Islet precursor cell (in vitro differentiated cells): ENCODE measurements around the gene RASL10B.
A peak's percentile ranks its signal among the peaks of the same experiment; 100 is the strongest.

Source experiments
- DNase-seq: peaks from one replicate; pipeline ENCODE4 v3.0.0-alpha.2; 2018

The RASL10B gene

DNA sequence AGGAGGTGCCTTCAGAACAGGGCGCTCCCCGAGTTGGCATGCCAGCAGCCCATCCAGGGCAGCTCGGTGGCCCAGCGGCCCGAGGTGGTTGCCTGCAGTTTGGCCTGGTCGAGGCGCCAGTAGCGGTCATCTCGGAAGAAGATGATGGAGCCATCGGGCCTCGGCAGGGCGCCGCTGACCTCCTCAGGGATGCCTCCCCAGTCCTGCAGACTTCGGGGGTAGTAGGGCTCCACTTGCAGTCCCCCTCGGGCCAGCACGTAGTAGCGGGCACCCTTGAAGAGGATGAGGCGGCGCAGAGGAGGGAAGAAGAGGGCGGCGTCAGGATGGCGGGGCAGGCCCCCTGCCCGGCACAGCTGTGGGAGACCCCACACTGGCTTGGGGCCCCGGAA is 35.0 kb downstream of the RASL10B start:
- DNase-seq = peak; percentile 55

- peak; percentile 56 for DNase-seq
Observed at GRCh38 chr17:35766903-35767510, 35.6 kb downstream of the RASL10B start.

GRCh38 chr17:35768797-35769196 is 37.4 kb downstream of the RASL10B start:
- DNase-seq = no peak

- DNase-seq = no peak
Observed at GRCh38 chr17:35769895-35770486, 38.6 kb downstream of the RASL10B start.

DNA sequence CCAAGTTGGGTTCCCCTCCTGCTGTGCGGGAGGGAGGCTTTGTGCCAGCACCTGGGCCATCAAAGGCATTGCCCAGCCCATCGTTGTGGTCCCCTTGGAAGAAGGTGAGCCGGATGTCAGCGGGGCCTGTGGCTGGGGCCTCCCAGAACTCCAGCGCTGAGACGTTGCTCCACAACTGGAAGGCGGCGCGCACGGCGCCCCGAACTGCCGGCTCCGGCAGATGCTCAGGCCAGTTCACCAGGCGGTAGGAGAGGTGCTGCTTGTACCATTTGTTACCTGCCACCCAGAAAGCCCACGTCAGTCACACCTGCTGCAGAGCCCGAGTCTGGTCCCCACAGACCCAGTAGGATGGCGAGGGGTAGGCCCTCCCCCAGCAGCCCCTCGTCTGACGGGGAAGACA is 41.7 kb downstream of the RASL10B start:
- DNase-seq = no peak

DNA sequence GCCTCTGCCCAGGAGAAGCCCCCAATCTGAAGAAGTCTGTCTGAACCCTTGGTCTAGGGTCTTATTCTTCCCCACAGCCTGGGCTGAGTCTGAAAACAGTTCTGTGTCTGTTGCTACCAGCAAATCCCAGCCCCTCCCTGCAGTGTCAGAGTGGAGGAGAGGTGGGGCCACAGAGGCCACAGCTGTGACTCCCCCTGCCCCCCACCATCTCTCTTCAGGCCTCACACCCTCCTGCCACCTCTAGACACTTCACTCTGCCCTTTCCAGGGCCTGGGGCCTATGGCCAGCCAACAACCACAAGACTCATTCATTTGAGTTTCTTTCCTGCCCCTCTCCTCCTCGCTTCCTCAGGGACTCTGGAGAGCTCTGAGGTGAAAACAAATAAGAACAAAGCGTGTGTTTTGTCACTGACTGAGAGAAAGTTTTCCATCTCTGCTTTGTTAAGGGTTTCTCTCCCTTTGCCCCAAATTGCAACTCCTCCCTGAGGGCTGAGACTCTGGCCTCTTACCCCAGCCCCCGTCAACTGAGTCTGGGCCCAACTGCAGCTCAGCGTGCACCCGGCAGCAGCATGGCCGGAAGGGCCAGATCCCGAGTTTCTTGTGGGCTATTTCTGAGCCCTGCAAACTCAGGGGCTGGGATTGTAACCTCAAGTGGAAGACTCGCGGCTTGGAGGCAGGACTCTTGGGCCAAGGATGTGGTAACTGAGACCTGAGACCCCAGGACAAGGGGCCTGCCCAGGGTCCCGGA is 42.4 kb downstream of the RASL10B start:
- DNase-seq = peak; percentile 62

DNA sequence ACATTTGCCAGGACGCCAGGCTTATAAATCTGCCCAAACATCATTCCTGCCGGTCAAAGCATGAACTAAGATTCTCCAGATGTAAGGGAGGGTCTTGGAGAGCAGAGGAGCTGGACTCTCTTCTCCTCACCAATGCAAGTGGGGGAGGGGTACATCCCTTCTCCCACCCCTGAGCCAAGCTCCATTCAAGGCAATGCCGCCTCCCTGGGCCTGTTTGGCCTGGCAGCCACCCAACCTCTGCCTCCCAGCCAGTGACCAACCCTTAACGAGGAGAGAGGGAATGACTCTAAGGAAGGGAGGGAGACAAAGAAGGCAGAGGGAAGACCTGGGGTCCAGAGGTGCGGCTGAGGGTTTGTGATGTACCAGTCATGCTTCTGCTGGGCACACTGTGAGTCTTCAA is 43.1 kb downstream of the RASL10B start:
- DNase-seq = no peak

DNA sequence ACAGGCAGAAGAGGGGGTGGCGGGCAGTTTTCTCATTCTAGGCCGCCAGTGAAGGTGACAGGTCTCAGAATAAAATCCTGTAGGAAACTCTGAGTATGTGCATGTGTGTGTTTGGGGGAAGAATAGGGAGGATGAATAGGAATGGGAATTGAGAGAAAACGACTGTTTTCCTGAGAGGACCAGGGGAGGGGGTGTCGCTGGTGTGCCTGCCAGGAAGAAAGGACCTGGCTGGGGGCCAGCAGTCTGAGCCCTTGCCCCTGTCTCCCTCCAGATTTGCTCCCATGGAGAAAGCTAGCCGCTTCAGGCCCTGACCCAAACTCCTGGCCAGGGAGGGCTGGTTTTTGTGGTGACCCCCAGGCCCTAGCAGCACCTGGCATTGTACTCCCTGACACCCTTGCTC is 43.6 kb downstream of the RASL10B start:
- DNase-seq = no peak

GRCh38 chr17:35775583-35775982 is 44.1 kb downstream of the RASL10B start:
- no peak for DNase-seq

DNA sequence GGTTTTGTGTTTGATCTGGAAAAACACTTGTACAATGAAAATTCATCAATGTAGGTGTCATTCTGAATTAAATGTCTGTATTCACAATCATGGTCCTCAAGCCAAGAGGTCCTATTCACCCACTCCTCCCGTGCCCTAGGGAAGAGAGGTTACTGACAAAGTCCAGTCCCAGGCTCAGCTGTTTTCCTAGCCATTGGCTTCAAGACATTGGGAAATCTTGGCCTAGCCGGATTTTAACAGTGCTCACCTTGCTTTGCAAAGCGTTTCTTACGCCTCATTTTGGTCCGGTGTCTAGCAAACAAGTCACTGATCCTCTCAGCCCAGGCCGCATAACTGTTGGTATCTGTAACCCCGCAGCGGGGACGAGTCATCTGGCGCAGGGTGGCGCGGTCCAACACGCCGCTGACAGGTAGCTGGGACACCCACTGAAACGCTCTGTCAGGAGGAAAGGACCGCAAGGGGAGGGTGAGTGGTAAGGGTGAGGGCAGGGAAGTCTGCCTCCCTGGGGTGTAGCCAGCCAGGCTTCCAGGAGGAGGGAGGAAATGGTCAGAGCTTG is 47.3 kb downstream of the RASL10B start:
- DNase-seq = peak; percentile 60

DNA sequence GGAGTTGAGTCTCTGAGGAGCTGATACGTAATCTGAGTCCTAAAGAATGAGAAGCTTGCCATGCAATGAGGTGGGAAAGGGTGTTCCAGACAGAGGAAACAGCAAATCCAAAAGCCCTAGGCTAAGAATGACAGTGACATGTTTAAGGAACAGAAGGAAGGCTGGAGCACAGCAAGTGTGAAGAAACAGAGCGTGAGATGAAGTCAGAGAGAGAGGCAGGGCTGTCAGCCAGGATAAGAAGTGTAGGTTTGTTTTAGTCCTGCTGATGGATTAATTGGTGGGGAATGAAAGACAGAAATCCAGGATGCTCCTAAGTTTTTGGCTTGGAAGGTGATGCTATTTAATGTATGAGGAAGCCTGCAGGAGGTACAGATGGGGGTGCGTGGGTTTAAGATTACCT is 49.5 kb downstream of the RASL10B start:
- peak; percentile 74 for DNase-seq

DNA sequence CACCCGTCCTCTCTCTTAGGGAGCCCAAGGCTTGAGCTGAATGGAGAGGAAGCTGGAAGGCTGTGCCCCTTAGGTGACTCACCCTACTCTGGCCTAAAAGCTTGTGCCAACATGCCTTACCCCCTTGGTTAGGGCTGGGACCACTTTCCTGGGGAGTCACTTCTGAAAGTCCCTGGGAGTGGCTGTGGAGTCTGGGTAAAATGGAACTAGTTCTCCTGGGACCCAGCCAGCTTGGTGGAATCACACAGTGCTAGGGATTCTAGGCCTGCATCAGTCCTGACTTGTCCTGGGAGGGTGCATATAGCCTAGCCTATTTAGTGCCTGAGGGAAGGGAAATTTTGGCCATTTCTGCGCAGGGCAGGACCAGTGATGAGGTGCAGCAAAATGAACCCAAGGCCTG is 53.5 kb downstream of the RASL10B start:
- peak; percentile 52 for DNase-seq

- DNase-seq = peak; percentile 98
Observed at GRCh38 chr17:35786941-35787432, 55.5 kb downstream of the RASL10B start.

DNA sequence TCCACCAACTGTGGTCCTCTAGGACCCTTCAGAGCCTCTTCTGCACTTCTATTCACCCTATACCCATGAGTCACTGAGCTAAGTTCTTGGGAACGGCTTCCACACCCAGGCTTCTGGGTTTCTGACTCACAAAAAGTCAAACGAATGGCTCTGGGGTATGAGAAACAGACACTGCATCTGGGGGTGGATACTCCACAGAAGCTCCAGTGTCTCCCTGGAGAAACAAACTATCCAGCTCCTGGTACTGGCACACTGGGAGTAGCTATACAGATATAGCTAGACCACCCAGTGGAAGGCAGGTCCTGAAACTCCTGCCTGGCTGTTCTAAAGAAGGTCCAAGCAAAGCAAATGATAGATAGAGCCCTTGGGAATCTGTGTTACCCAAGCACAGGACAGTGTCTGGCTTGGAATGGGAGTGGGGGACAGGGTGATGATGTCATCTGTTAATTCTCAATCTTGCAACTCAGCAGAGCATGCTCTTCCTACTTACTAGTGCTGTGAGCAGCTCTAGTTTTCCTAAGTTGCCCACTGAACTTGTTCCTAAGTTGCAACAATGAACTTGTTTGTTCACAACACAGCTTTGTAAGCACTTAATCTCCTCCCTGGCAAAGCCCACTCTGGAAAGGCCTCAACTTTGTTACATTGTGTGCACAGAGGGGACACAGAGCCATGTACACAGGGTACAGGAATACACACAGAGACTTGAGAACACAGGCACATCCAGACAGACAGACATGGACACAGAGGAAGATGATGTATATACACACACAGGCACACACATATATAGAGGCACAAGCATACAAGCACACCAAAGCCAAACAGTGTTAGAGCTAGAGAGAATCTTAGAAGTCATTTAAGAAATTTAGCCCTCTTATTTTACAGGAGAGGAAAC is 57.3 kb downstream of the RASL10B start:
- DNase-seq = peak; percentile 97

DNA sequence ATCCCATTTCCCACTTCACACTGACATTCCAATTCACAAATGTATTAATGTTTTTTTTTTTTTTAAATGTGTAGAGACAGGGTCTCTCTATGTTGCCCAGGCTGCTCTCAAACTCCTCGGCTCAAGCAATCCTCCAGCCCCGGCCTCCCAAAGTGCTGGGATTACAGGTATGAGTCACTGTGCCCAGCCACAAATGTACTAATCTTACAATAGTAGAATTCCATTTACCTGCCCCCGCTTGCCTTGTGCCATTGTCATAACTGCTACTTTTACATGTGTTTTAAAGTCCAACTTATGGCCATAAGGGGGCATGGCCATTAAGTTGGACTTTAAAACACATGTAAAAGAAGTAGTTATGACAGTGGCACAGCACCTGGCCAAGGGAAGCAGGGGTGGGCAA is 59.4 kb downstream of the RASL10B start:
- peak; percentile 60 for DNase-seq

DNA sequence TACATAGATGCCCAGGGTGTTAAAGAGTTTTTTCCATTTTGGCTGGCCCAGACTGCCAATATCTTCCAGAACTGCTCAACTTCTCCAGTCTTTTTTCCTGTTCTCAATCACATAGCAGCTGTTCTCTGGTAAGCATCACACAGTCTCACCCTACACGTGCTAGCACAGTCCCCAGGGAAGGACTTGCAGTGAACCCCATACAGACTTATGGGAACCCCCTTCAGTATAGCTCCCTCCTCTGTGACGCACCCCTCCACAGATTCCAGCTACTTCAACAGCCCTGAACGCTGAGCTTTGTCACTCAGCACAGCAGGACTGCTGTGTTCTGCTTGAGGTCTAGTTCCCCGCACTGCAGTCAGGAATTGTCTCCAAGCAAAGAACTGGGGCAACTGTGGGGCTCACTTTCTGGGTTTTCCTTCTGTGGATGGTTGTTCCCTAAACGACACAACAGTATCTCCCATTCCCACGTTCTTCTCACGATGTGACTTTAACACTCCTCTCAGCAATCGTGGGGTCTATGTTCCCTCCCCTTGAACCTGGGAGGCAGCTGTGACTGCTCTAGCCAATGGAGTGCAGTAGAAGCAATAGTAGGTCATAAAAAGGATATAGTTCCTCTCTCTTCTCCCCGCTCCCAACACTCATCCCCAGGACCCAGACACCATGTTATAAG is 60.4 kb downstream of the RASL10B start:
- DNase-seq = peak; percentile 51
